ENCODE data around the gene HTT. TPM values are rescaled to one million over a fixed set of nuclear protein-coding genes. Genes with fewer than 3 reads are reported as not detected.

HTT gene
- total and polyA plus RNA-seq, 3 experiments from 2014 or later: 5.1 to 58.6 (median 54.7) TPM

- CTCF ChIA-PET: no interaction called here
- H3K27ac Mint-ChIP-seq: peak overlapping the region in 1 of 8 donors; percentile 6
- no peak overlapping the region for H3K4me3 ChIP-seq (ENCODE audit: low read length)
- H3K36me3 Mint-ChIP-seq: peaks cover 30 to 95% (median 34%) of the 10 kb centered on the region in 3 donors
- H3K36me3 ChIP-seq (ENCODE audit: insufficient read depth, low read length): peaks cover 34% of the 10 kb centered on the region
- no peaks in the 10 kb centered on the region for H3K9me3 Mint-ChIP-seq
- H3K27me3 Mint-ChIP-seq: no peaks in the 10 kb centered on the region
- H3K4me3 Mint-ChIP-seq: peak overlapping the region in 1 of 7 donors; percentile 59
- peaks cover 0 to 2% (median 0%) of the 10 kb centered on the region in 3 donors for H3K4me1 Mint-ChIP-seq
- no peaks in the 10 kb centered on the region for H3K9me3 ChIP-seq (ENCODE audit: low read length)
- no peak for DNase-seq
- H3K27me3 ChIP-seq (ENCODE audit: insufficient read depth, low read length, poor library complexity, severe bottlenecking): no peaks in the 10 kb centered on the region
- no peaks in the 10 kb centered on the region for H3K4me1 ChIP-seq (ENCODE audit: insufficient read depth, low read length)
- H3K27ac ChIP-seq (ENCODE audit: low read depth, low read length): no peak overlapping the region
- POLR2A ChIA-PET: no interaction called here
These were observed 102.1 kb downstream of the HTT start for GRCh38 chr4:3176367-3177229.

- CTCF ChIA-PET: no interaction called here
- POLR2A ChIA-PET: no interaction called here
- Histone ChIP-seq H3K4me1 (ENCODE audit: insufficient read depth, low read length) (no peaks in the 10 kb centered on the region), H3K4me3 (ENCODE audit: low read length) (no peak overlapping the region), H3K36me3 (ENCODE audit: insufficient read depth, low read length) (peaks cover 38% of the 10 kb centered on the region), H3K27me3 (ENCODE audit: insufficient read depth, low read length, poor library complexity, severe bottlenecking) (no peaks in the 10 kb centered on the region), H3K27ac (ENCODE audit: low read depth, low read length) (no peak overlapping the region), H3K9me3 (ENCODE audit: low read length) (no peaks in the 10 kb centered on the region)
- Mint-ChIP-seq H3K4me3 (no peak overlapping the region), H3K36me3 (peaks cover 30 to 95% (median 33%) of the 10 kb centered on the region in 3 donors), H3K27me3 (no peaks in the 10 kb centered on the region), H3K27ac (no peak overlapping the region), H3K4me1 (peaks cover 0 to 2% (median 0%) of the 10 kb centered on the region in 3 donors), H3K9me3 (no peaks in the 10 kb centered on the region)
- DNase-seq: no peak
These were observed 102.9 kb downstream of the HTT start for GRCh38 chr4:3177426-3177825.

- peaks cover 26 to 95% (median 30%) of the 10 kb centered on the region in 3 donors for H3K36me3 Mint-ChIP-seq
- Histone ChIP-seq H3K27ac (ENCODE audit: low read depth, low read length) (no peak overlapping the region), H3K4me1 (ENCODE audit: insufficient read depth, low read length) (no peaks in the 10 kb centered on the region), H3K27me3 (ENCODE audit: insufficient read depth, low read length, poor library complexity, severe bottlenecking) (no peaks in the 10 kb centered on the region), H3K4me3 (ENCODE audit: low read length) (no peak overlapping the region), H3K36me3 (ENCODE audit: insufficient read depth, low read length) (peaks cover 36% of the 10 kb centered on the region), H3K9me3 (ENCODE audit: low read length) (no peaks in the 10 kb centered on the region)
- ChIA-PET CTCF (no interaction called here), POLR2A (no interaction called here)
- no peaks in the 10 kb centered on the region for H3K9me3 Mint-ChIP-seq
- H3K27ac Mint-ChIP-seq: no peak overlapping the region
- H3K4me1 Mint-ChIP-seq: peaks cover 0 to 2% (median 0%) of the 10 kb centered on the region in 3 donors
- DNase-seq: no peak
- no peak overlapping the region for H3K4me3 Mint-ChIP-seq
- H3K27me3 Mint-ChIP-seq: no peaks in the 10 kb centered on the region
These were observed 103.4 kb downstream of the HTT start for GRCh38 chr4:3177905-3178304.

DNA sequence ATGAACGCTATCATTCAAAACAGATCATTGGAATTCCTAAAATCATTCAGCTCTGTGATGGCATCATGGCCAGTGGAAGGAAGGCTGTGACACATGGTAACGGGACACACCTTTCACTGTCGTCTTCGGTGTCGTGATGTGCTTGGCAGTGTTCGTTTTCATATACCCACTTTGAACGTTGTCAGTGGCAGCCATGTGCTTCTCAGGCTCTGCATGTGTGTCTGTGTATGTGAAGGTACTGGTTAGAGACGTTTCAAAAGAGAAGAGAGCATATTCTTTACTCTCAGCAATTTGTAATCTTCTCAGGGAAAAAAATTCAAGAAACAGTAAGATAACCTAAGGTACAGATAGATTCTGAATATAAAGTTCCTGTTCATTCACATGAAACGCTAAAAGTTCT is 103.9 kb downstream of the HTT start:
- no peaks in the 10 kb centered on the region for H3K27me3 Mint-ChIP-seq
- Histone ChIP-seq H3K9me3 (ENCODE audit: low read length) (no peaks in the 10 kb centered on the region), H3K4me1 (ENCODE audit: insufficient read depth, low read length) (no peaks in the 10 kb centered on the region), H3K27me3 (ENCODE audit: insufficient read depth, low read length, poor library complexity, severe bottlenecking) (no peaks in the 10 kb centered on the region), H3K4me3 (ENCODE audit: low read length) (no peak overlapping the region), H3K27ac (ENCODE audit: low read depth, low read length) (no peak overlapping the region), H3K36me3 (ENCODE audit: insufficient read depth, low read length) (peaks cover 32% of the 10 kb centered on the region)
- H3K27ac Mint-ChIP-seq: no peak overlapping the region
- H3K36me3 Mint-ChIP-seq: peaks cover 23 to 95% (median 27%) of the 10 kb centered on the region in 3 donors
- H3K4me3 Mint-ChIP-seq: no peak overlapping the region
- POLR2A ChIA-PET: no interaction called here
- peaks cover 0 to 2% (median 0%) of the 10 kb centered on the region in 3 donors for H3K4me1 Mint-ChIP-seq
- DNase-seq: no peak
- CTCF ChIA-PET: no interaction called here
- H3K9me3 Mint-ChIP-seq: no peaks in the 10 kb centered on the region

DNA sequence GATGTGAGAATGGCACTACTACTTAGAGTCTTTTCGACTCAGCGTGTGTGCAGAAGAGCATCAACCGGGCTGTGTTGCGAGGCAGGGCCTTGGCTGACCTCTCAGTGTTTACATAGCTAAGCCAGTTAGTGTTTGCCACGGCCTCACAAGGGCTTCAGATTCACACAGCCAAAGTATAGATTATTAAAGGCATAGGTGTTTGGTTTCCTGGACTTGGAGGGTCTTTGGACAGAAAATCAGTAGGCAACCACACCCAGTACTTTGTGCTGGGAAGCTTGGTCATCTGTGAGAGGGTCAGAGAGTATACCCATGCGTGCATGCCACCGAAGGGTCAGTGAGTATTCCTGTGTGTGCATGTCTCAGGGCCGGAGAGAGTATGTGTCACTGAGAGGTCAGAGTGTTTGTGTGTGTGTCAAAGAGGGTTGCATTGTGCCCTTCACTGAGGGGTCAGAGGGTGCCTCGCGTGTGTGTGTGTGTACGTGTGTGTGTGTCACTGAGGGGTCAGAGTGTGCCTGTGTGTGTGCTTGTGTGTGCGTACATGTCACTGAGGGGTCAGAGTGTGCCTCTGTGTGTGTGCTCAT is 104.7 kb downstream of the HTT start:
- no peak for DNase-seq
- CTCF ChIA-PET: no interaction called here
- H3K27me3 ChIP-seq (ENCODE audit: insufficient read depth, low read length, poor library complexity, severe bottlenecking): no peaks in the 10 kb centered on the region
- Mint-ChIP-seq H3K4me1 (peaks cover 0 to 2% (median 0%) of the 10 kb centered on the region in 3 donors), H3K36me3 (peaks cover 32 to 95% (median 36%) of the 10 kb centered on the region in 3 donors), H3K9me3 (no peaks in the 10 kb centered on the region), H3K4me3 (no peak overlapping the region), H3K27ac (peak overlapping the region in 4 of 8 donors; percentile 25 to 79 (median 66)), H3K27me3 (no peaks in the 10 kb centered on the region)
- POLR2A ChIA-PET: no interaction called here
- H3K36me3 ChIP-seq (ENCODE audit: insufficient read depth, low read length): peaks cover 30% of the 10 kb centered on the region
- H3K4me3 ChIP-seq (ENCODE audit: low read length): no peak overlapping the region
- H3K9me3 ChIP-seq (ENCODE audit: low read length): no peaks in the 10 kb centered on the region
- no peaks in the 10 kb centered on the region for H3K4me1 ChIP-seq (ENCODE audit: insufficient read depth, low read length)
- H3K27ac ChIP-seq (ENCODE audit: low read depth, low read length): no peak overlapping the region

DNA sequence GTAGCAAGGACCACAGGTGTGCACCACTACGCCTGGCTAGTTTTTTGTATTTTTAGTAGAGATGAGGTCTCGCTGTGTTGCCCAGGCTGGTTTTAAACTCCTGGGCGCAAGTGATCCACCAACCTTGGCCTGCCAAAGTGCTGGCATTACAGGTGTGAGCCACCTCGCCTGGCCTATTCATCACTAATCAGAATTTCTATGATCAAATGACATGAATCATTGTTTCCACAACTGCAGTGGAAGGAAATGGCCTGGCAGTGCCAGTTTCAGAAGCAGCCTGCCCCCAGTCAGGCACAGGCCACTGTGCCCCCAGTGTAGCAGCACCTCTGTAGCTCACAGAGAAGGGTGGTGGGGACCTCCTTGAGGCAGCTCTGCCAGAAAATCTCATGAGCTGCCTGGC is 108.5 kb downstream of the HTT start:
- Mint-ChIP-seq H3K36me3 (peaks cover 50 to 92% (median 51%) of the 10 kb centered on the region in 3 donors), H3K27me3 (no peaks in the 10 kb centered on the region), H3K4me1 (peaks cover 0 to 2% (median 0%) of the 10 kb centered on the region in 3 donors), H3K4me3 (no peak overlapping the region), H3K27ac (no peak overlapping the region), H3K9me3 (no peaks in the 10 kb centered on the region)
- POLR2A ChIA-PET: interaction anchor here (0.6 kb wide), 1 partner anchor 120 kb away, joined by 4 read pairs; no protein-coding TSS in a partner anchor
- CTCF ChIA-PET: interaction anchor here (2.9 kb wide), 1 partner anchor 10 kb away, joined by 10 read pairs; no protein-coding TSS in a partner anchor
- no peak overlapping the region for H3K4me3 ChIP-seq (ENCODE audit: low read length)
- no peaks in the 10 kb centered on the region for H3K4me1 ChIP-seq (ENCODE audit: insufficient read depth, low read length)
- H3K36me3 ChIP-seq (ENCODE audit: insufficient read depth, low read length): peaks cover 33% of the 10 kb centered on the region
- DNase-seq: no peak
- H3K27ac ChIP-seq (ENCODE audit: low read depth, low read length): no peak overlapping the region
- no peaks in the 10 kb centered on the region for H3K27me3 ChIP-seq (ENCODE audit: insufficient read depth, low read length, poor library complexity, severe bottlenecking)
- no peaks in the 10 kb centered on the region for H3K9me3 ChIP-seq (ENCODE audit: low read length)

- Histone ChIP-seq H3K4me3 (ENCODE audit: low read length) (no peak overlapping the region), H3K36me3 (ENCODE audit: insufficient read depth, low read length) (peaks cover 42% of the 10 kb centered on the region), H3K27ac (ENCODE audit: low read depth, low read length) (no peak overlapping the region), H3K27me3 (ENCODE audit: insufficient read depth, low read length, poor library complexity, severe bottlenecking) (no peaks in the 10 kb centered on the region), H3K9me3 (ENCODE audit: low read length) (no peaks in the 10 kb centered on the region), H3K4me1 (ENCODE audit: insufficient read depth, low read length) (no peaks in the 10 kb centered on the region)
- ChIA-PET CTCF (no interaction called here), POLR2A (no interaction called here)
- Mint-ChIP-seq H3K27ac (peak overlapping the region in 5 of 8 donors; percentile 12 to 81 (median 61)), H3K36me3 (peaks cover 40 to 92% (median 46%) of the 10 kb centered on the region in 3 donors), H3K4me3 (no peak overlapping the region), H3K27me3 (no peaks in the 10 kb centered on the region), H3K4me1 (peaks cover 5 to 7% (median 5%) of the 10 kb centered on the region in 3 donors), H3K9me3 (no peaks in the 10 kb centered on the region)
- no peak for DNase-seq
These were observed 110.2 kb downstream of the HTT start for GRCh38 chr4:3184725-3185124.

DNA sequence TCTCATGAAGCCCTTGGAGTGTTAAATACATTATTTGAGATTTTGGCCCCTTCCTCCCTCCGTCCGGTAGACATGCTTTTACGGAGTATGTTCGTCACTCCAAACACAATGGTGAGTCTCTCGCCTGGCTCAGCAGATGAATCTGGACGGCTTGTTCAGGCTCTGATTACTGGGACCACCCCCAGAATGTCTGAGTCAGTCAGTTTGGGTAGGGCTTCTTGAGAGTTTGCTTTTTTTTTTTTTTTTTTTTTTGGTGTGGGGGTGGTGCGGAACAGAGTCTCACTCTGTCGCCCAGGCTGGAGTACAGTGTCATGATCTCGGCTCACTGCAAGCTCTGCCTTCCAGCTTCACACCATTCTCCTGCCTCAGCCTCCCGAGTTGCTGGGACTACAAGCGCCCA is 112.1 kb downstream of the HTT start:
- Histone ChIP-seq H3K27me3 (ENCODE audit: insufficient read depth, low read length, poor library complexity, severe bottlenecking) (no peaks in the 10 kb centered on the region), H3K4me1 (ENCODE audit: insufficient read depth, low read length) (no peaks in the 10 kb centered on the region), H3K9me3 (ENCODE audit: low read length) (no peaks in the 10 kb centered on the region), H3K36me3 (ENCODE audit: insufficient read depth, low read length) (peaks cover 44% of the 10 kb centered on the region), H3K4me3 (ENCODE audit: low read length) (no peak overlapping the region), H3K27ac (ENCODE audit: low read depth, low read length) (no peak overlapping the region)
- H3K27me3 Mint-ChIP-seq: no peaks in the 10 kb centered on the region
- H3K4me3 Mint-ChIP-seq: no peak overlapping the region
- H3K36me3 Mint-ChIP-seq: peaks cover 35 to 88% (median 44%) of the 10 kb centered on the region in 3 donors
- H3K4me1 Mint-ChIP-seq: peaks cover 12 to 18% (median 14%) of the 10 kb centered on the region in 3 donors
- no peak overlapping the region for H3K27ac Mint-ChIP-seq
- DNase-seq: no peak
- ChIA-PET CTCF (interaction anchor here (1.5 kb wide), 1 partner anchor 11 kb away, joined by 3 read pairs; no protein-coding TSS in a partner anchor), POLR2A (no interaction called here)
- H3K9me3 Mint-ChIP-seq: no peaks in the 10 kb centered on the region

Measured in CD8-positive, alpha-beta memory T cell (primary cell).